Neural cell (in vitro differentiated cells): Measurements from ENCODE around the gene GFOD2. TPM values are rescaled to one million over a fixed set of nuclear protein-coding genes. Genes with fewer than 3 reads are reported as not detected.
"Not testable (repeated sequence)": the region's sequence is repeated elsewhere in the genome, so short reads cannot be mapped to it uniquely, and the experiment has no call there.

ENCODE experiments used
- H2AFZ ChIP-seq: fragments of 200-600, 300-800 bp; sonication (generic), shearing (Covaris generic); 2 replicates; pipeline ENCODE4 v1.6.0; 2014; ENCODE audit warnings: low read depth, mild to moderate bottlenecking, antibody characterized with exemption, low read length, moderate library complexity
- H3F3A ChIP-seq: fragments of 200-600 bp; shearing (Covaris generic); 2 replicates; pipeline ENCODE4 v1.6.1; 2016; ENCODE audit warnings: mild to moderate bottlenecking, moderate library complexity, mixed read lengths, antibody characterized with exemption, low read length; ENCODE audit not compliant: insufficient read depth, poor library complexity, severe bottlenecking
- H3K27ac ChIP-seq: fragments of 200-600, 300-800 bp; sonication (generic), shearing (Covaris generic); 2 replicates; pipeline ENCODE4 v1.5.1; 2014; ENCODE audit warnings: mild to moderate bottlenecking, low read length, moderate library complexity
- H3K27me3 ChIP-seq: fragments of 300-800, 200-600 bp; sonication (generic), shearing (Covaris generic); 2 replicates; pipeline ENCODE4 v1.6.0; 2014; ENCODE audit warnings: mild to moderate bottlenecking, low read depth, low read length, moderate library complexity; ENCODE audit not compliant: insufficient read depth
- H3K36me3 ChIP-seq: fragments of 300-800, 200-600 bp; sonication (generic), shearing (Covaris generic); 2 replicates; pipeline ENCODE4 v1.5.1; 2014; ENCODE audit warnings: mild to moderate bottlenecking, antibody characterized with exemption, low read length, moderate library complexity; ENCODE audit not compliant: insufficient read depth
- H3K4me2 ChIP-seq: fragments of 300-800, 200-600 bp; sonication (generic), shearing (Covaris generic); 2 replicates; pipeline ENCODE4 v1.6.0; 2014; ENCODE audit warnings: mild to moderate bottlenecking, low read length
- H3K4me3 ChIP-seq: fragments of 300-800, 200-600 bp; sonication (generic), shearing (Covaris generic); 2 replicates; pipeline ENCODE4 v1.5.1; 2014; ENCODE audit warnings: mild to moderate bottlenecking, low read length, moderate library complexity
- H3K79me2 ChIP-seq: fragments of 200-600 bp; shearing (Covaris generic); replicated peaks from 2 replicates; pipeline ENCODE4 v1.6.0; 2014; ENCODE audit warnings: mild to moderate bottlenecking, low read length, moderate library complexity; ENCODE audit not compliant: insufficient read depth
- H3K9ac ChIP-seq: fragments of 300-800, 200-600 bp; sonication (generic), shearing (Covaris generic); 2 replicates; pipeline ENCODE4 v1.6.1; 2016; ENCODE audit warnings: mild to moderate bottlenecking, low read length, mixed read lengths
- H3K9me2 ChIP-seq: fragments of 200-600 bp; shearing (Covaris generic); 2 replicates; pipeline ENCODE4 v1.6.1; 2016; ENCODE audit warnings: mild to moderate bottlenecking, low read length, mixed read lengths; ENCODE audit not compliant: insufficient read depth
- H3K9me3 ChIP-seq: fragments of 200-600, 300-800 bp; sonication (generic), shearing (Covaris generic); 2 replicates; pipeline ENCODE4 v1.6.1; 2016; ENCODE audit warnings: mild to moderate bottlenecking, mixed run types, low read length, moderate library complexity, mixed read lengths
- H4K20me1 ChIP-seq: fragments of 200-600 bp; shearing (Covaris generic); 2 replicates; pipeline ENCODE4 v1.6.1; 2016; ENCODE audit warnings: mild to moderate bottlenecking, mixed run types; ENCODE audit not compliant: insufficient read depth
- EP300 ChIP-seq: fragments of 450-650 bp; conservative IDR thresholded peaks from 2 replicates; pipeline ENCODE4 v1.6.1; 2014; ENCODE audit warnings: antibody characterized with exemption, mild to moderate bottlenecking, moderate library complexity; ENCODE audit not compliant: poor library complexity, severe bottlenecking
- EZH2 ChIP-seq: fragments of 200-600, 300-800 bp; shearing (Covaris generic), sonication (generic); IDR thresholded peaks from 2 replicates; pipeline ENCODE4 v1.6.1; 2014; ENCODE audit warnings: antibody characterized with exemption, low read length, borderline replicate concordance, mild to moderate bottlenecking; ENCODE audit not compliant: insufficient read depth, poor library complexity, severe bottlenecking
- MXI1 ChIP-seq: fragments of 450-650 bp; conservative IDR thresholded peaks from 2 replicates; pipeline ENCODE4 v1.6.1; 2014; ENCODE audit warnings: antibody characterized with exemption, mild to moderate bottlenecking; ENCODE audit not compliant: poor library complexity, severe bottlenecking
- POLR2AphosphoS5 ChIP-seq: IDR thresholded peaks from 2 replicates; pipeline ENCODE4 v1.6.1; 2012
- RAD21 ChIP-seq: fragments of 450-650 bp; conservative IDR thresholded peaks from 2 replicates; pipeline ENCODE4 v1.6.1; 2014; ENCODE audit warnings: antibody characterized with exemption, mild to moderate bottlenecking, moderate library complexity
- SMC3 ChIP-seq: fragments of 450-650 bp; conservative IDR thresholded peaks from 2 replicates; pipeline ENCODE4 v1.6.1; 2014; ENCODE audit warnings: antibody characterized with exemption, mild to moderate bottlenecking, moderate library complexity; ENCODE audit not compliant: poor library complexity
- TAF1 ChIP-seq: IDR thresholded peaks from 2 replicates; pipeline ENCODE4 v1.6.1; 2012; ENCODE audit warnings: low read depth
- polyA plus RNA-seq: library from polyadenylated mRNA; depleted of rRNA; stranded (reverse); fragments of >200 nt; gene quantifications from 2 replicates; pipeline ENCODE4 v1.2.3, GENCODE V29; 2014
- TF ChIP-seq, protein P1 (sequence below): IDR thresholded peaks from 2 replicates; pipeline ENCODE4 v1.6.1; 2012; ENCODE audit warnings: borderline replicate concordance

The GFOD2 gene
- polyA plus RNA-seq, 1 donor from 2014 or later, result 88.4 TPM

DNA sequence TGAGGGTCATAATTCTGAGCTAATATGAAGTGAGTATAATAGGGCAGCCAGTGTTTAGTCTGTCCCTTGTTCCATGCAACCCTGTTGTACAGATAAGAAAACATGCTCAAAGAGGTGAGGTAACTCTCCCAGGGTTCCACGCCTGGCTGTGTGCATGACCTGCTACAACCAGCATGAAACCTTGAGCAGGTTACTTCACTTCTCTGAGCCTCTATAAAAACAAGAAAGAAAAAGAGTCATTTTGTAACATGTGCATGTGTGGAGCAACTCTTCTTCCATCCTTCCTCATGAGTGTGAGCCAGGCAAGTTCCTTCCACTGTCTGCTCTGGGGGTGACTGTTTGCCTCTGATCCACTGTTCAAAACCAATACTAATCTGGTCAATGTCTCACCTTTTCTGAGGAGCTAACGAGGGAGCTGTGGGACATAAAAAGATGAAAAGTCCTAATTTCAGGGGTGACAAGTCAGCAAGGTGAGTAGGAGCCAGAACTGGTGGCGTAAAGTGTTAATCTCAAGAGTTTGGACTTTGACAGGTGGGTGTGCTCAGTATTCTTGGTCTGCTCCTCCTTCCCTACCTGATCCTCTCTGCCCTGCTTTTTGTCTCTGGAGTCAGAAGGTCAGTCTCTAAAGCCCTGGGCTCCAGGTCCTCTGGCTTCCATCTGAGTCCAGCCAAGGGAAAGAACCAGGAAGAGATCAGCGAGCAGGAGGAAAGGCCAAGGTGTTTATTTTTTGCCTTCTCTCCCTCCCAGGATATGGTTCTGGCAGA is 21.5 kb downstream of the GFOD2 start:
- Histone ChIP-seq H3K9me2 (no peaks in the 10 kb centered on the region), H3K4me3 (no peak overlapping the region), H3K27ac (no peak overlapping the region), H3K36me3 (no peaks in the 10 kb centered on the region), H3K9me3 (no peaks in the 10 kb centered on the region), H3F3A (no peaks in the 10 kb centered on the region), H3K27me3 (no peaks in the 10 kb centered on the region), H4K20me1 (peaks cover 8% of the 10 kb centered on the region), H2AFZ (no peak overlapping the region), H3K4me2 (no peak overlapping the region), H3K79me2 (peaks cover 6% of the 10 kb centered on the region), H3K9ac (no peak overlapping the region)
- TF ChIP-seq MXI1 (no peak), EZH2 (no peak), TAF1 (no peak), SMC3 (no peak), POLR2AphosphoS5 (no peak)

GRCh38 chr16:67694611-67695010 is 24.5 kb downstream of the GFOD2 start:
- no peak overlapping the region for H3K27ac ChIP-seq
- no peak for TF ChIP-seq SMC3
- no peak for TF ChIP-seq MXI1
- TF ChIP-seq TAF1, result no peak
- TF ChIP-seq EP300, result no peak
- TF ChIP-seq RAD21, result no peak
- no peak for TF ChIP-seq EZH2
- TF ChIP-seq, protein P1, sequence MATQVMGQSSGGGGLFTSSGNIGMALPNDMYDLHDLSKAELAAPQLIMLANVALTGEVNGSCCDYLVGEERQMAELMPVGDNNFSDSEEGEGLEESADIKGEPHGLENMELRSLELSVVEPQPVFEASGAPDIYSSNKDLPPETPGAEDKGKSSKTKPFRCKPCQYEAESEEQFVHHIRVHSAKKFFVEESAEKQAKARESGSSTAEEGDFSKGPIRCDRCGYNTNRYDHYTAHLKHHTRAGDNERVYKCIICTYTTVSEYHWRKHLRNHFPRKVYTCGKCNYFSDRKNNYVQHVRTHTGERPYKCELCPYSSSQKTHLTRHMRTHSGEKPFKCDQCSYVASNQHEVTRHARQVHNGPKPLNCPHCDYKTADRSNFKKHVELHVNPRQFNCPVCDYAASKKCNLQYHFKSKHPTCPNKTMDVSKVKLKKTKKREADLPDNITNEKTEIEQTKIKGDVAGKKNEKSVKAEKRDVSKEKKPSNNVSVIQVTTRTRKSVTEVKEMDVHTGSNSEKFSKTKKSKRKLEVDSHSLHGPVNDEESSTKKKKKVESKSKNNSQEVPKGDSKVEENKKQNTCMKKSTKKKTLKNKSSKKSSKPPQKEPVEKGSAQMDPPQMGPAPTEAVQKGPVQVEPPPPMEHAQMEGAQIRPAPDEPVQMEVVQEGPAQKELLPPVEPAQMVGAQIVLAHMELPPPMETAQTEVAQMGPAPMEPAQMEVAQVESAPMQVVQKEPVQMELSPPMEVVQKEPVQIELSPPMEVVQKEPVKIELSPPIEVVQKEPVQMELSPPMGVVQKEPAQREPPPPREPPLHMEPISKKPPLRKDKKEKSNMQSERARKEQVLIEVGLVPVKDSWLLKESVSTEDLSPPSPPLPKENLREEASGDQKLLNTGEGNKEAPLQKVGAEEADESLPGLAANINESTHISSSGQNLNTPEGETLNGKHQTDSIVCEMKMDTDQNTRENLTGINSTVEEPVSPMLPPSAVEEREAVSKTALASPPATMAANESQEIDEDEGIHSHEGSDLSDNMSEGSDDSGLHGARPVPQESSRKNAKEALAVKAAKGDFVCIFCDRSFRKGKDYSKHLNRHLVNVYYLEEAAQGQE, result no peak
- H2AFZ ChIP-seq, result no peak overlapping the region
- no peaks in the 10 kb centered on the region for H3K9me2 ChIP-seq
- no peaks in the 10 kb centered on the region for H3K9me3 ChIP-seq
- no peak overlapping the region for H3K9ac ChIP-seq
- no peak overlapping the region for H3K4me3 ChIP-seq
- H4K20me1 ChIP-seq, result no peaks in the 10 kb centered on the region
- H3K4me2 ChIP-seq, result no peak overlapping the region
- H3F3A ChIP-seq, result no peaks in the 10 kb centered on the region
- H3K27me3 ChIP-seq, result no peaks in the 10 kb centered on the region
- H3K79me2 ChIP-seq, result peaks cover 10% of the 10 kb centered on the region
- H3K36me3 ChIP-seq, result no peaks in the 10 kb centered on the region

DNA sequence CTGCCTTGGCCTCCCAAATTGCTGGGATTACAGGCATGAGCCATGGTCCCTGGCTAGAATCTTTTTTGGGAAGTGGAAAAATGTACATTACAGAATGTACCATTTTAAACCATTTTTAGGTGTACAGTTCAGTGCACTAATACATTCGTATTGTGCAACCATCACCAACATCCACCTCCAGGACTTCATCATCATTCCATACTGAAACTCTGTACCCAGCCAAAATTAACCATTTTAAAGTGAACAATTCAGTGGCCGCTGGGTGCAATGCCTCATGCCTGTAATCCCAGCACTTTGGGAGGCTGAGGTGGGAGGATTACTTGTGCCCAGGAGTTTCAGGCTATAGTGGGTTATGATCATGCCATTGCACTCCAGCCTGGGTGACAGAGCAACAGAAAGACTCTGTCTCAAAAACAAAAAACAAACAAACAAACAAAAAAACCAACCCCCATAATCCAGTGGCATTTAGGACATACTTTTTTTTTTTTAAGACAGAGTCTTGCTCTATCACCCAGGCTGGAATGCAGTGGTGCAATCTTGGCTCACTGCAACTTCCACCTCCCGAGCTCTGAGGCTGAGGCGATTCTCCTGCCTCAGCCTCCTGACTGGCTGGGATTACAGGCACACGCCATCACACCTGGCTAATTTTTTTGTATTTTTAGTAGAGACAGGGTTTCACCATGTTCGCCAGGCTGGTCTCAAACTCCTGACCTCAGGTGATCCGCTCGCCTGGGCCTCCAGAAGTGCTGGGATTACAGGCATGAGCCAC is 25.4 kb downstream of the GFOD2 start:
- H2AFZ ChIP-seq, H3F3A ChIP-seq, H3K9me3 ChIP-seq, H3K9me2 ChIP-seq, H3K27me3 ChIP-seq, H3K4me2 ChIP-seq, H3K36me3 ChIP-seq, H3K4me3 ChIP-seq, H3K79me2 ChIP-seq, H4K20me1 ChIP-seq, H3K27ac ChIP-seq, H3K9ac ChIP-seq: not testable (repeated sequence)
